IMR-90 (cell line): ENCODE results near the gene KCNH2. TPM values are rescaled to one million over a fixed set of nuclear protein-coding genes. Genes with fewer than 3 reads are reported as not detected.

Experiments used
- ATAC-seq: fragments of 200-7000 bp; cut with Tn5 transposase; 2 replicates; pipeline ENCODE4 v1.9.1; 2020; ENCODE audit warnings: low read depth, mild to moderate bottlenecking, moderate library complexity
- BruUV-seq: library from RNA; stranded (reverse); fragments of 400-500 nt; replicated peaks from 2 replicates; lab custom pipeline; 2021; lab: Mats Ljungman, UMichigan
- CTCF ChIA-PET: fragments of 300-600 bp; formaldehyde crosslinking; extraction: SDS; loops from one replicate; lab custom pipeline; 2021; ENCODE audit warnings: antibody characterized with exemption; lab: Yijun Ruan, JAX
- POLR2A ChIA-PET: fragments of 300-600 bp; sonication (Branson Sonifier 250); formaldehyde crosslinking; loops from one replicate; lab custom pipeline; 2022; ENCODE audit warnings: antibody characterized with exemption; ENCODE audit not compliant: unreplicated experiment; lab: Charles Lee
- DNase-seq: peaks from one replicate; pipeline ENCODE4 v3.0.0; 2013
- H2AFZ ChIP-seq: replicated peaks from 2 replicates; pipeline ENCODE3; 2013; ENCODE audit warnings: low read length, mild to moderate bottlenecking; ENCODE audit not compliant: poor library complexity
- H2AK5ac ChIP-seq: 2 replicates; pipeline ENCODE4 v1.6.1; 2013; ENCODE audit warnings: low read depth, low read length, inconsistent platforms
- H2AK9ac ChIP-seq: replicated peaks from 2 replicates; pipeline ENCODE3; 2013; ENCODE audit warnings: mild to moderate bottlenecking, low read depth, low read length, moderate library complexity; ENCODE audit not compliant: poor library complexity
- H2BK120ac ChIP-seq: 2 replicates; pipeline ENCODE4 v1.6.1; 2013; ENCODE audit warnings: low read depth, low read length, inconsistent platforms
- H2BK15ac ChIP-seq: 3 replicates; pipeline ENCODE4 v1.6.1; 2013; ENCODE audit warnings: low read depth, low read length, inconsistent platforms
- H2BK20ac ChIP-seq: 2 replicates; pipeline ENCODE4 v1.6.1; 2013; ENCODE audit warnings: low read depth, mild to moderate bottlenecking, inconsistent platforms, low read length, moderate library complexity
- H2BK5ac ChIP-seq: 2 replicates; pipeline ENCODE4 v1.6.1; 2013; ENCODE audit warnings: mild to moderate bottlenecking, low read depth, low read length, inconsistent platforms; ENCODE audit not compliant: poor library complexity, severe bottlenecking
- H3K14ac ChIP-seq: replicated peaks from 2 replicates; pipeline ENCODE4 v1.6.1; 2013; ENCODE audit warnings: low read depth, low read length, inconsistent platforms
- H3K18ac ChIP-seq: 2 replicates; pipeline ENCODE4 v1.6.1; 2013; ENCODE audit warnings: low read depth, low read length, control low read depth
- H3K23ac ChIP-seq: 2 replicates; pipeline ENCODE4 v1.6.1; 2013; ENCODE audit warnings: low read depth, low read length, inconsistent platforms
- H3K27ac ChIP-seq: 2 replicates; pipeline ENCODE4 v1.5.1; 2013; ENCODE audit warnings: mild to moderate bottlenecking, control low read depth, low read length; ENCODE audit not compliant: insufficient read depth
- H3K27me3 ChIP-seq: 2 replicates; pipeline ENCODE4 v1.6.1; 2013; ENCODE audit warnings: low read length; ENCODE audit not compliant: control insufficient read depth, insufficient read depth
- H3K36me3 ChIP-seq: 2 replicates; pipeline ENCODE4 v1.6.1; 2013; ENCODE audit warnings: low read length, mixed read lengths; ENCODE audit not compliant: control insufficient read depth, insufficient read depth
- H3K4ac ChIP-seq: 2 replicates; pipeline ENCODE4 v1.6.1; 2013; ENCODE audit warnings: low read depth, low read length, inconsistent platforms
- H3K4me1 ChIP-seq: 2 replicates; pipeline ENCODE4 v1.6.1; 2013; ENCODE audit warnings: low read length, mixed read lengths; ENCODE audit not compliant: control insufficient read depth, insufficient read depth
- H3K4me2 ChIP-seq: 2 replicates; pipeline ENCODE4 v1.6.1; 2013; ENCODE audit warnings: low read depth, mild to moderate bottlenecking, control low read depth, low read length, moderate library complexity
- H3K4me3 ChIP-seq: 2 replicates; pipeline ENCODE4 v1.5.1; 2013; ENCODE audit warnings: low read depth, mild to moderate bottlenecking, control low read depth, low read length, moderate library complexity; ENCODE audit not compliant: insufficient read depth
- H3K56ac ChIP-seq: 2 replicates; pipeline ENCODE4 v1.6.1; 2013; ENCODE audit warnings: low read length, inconsistent platforms; ENCODE audit not compliant: insufficient read depth; ENCODE audit errors: extremely low read depth
- H3K79me1 ChIP-seq, 2 experiments: 2 replicates each; pipeline ENCODE4 v1.6.1; 2013; ENCODE audit warnings: low read length in 2 of 2, inconsistent platforms in 1 of 2, low read depth in 1 of 2
- H3K9ac ChIP-seq: 2 replicates; pipeline ENCODE4 v1.6.1; 2013; ENCODE audit warnings: low read depth, low read length, control low read depth
- H3K9me1 ChIP-seq: 2 replicates; pipeline ENCODE4 v1.6.1; 2013; ENCODE audit warnings: low read length, inconsistent platforms; ENCODE audit not compliant: insufficient read depth
- H3K9me3 ChIP-seq: 2 replicates; pipeline ENCODE4 v1.6.1; 2013; ENCODE audit warnings: low read length; ENCODE audit not compliant: control insufficient read depth, insufficient read depth
- H4K20me1 ChIP-seq: 2 replicates; pipeline ENCODE4 v1.6.1; 2013; ENCODE audit warnings: low read length, inconsistent platforms; ENCODE audit not compliant: insufficient read depth
- H4K5ac ChIP-seq: 2 replicates; pipeline ENCODE4 v1.6.1; 2013; ENCODE audit warnings: mild to moderate bottlenecking, low read depth, low read length, control low read depth
- H4K8ac ChIP-seq, 2 experiments: 2 replicates each; pipeline ENCODE4 v1.6.1; 2013; ENCODE audit warnings: low read depth in 2 of 2, low read length in 2 of 2, control low read depth in 1 of 2, inconsistent platforms in 1 of 2
- H4K91ac ChIP-seq: 2 replicates; pipeline ENCODE4 v1.6.1; 2013; ENCODE audit warnings: low read depth, low read length, inconsistent platforms; ENCODE audit not compliant: insufficient read depth
- BHLHE40 ChIP-seq: fragments of 150-350 bp; IDR thresholded peaks from 2 replicates; pipeline ENCODE4 v1.6.1; 2016; ENCODE audit warnings: mild to moderate bottlenecking, low read depth, low read length
- CEBPB ChIP-seq: IDR thresholded peaks from 2 replicates; pipeline ENCODE4 v1.6.1; 2012; ENCODE audit warnings: low read depth, low read length, improper control_type of control experiment
- CHD1 ChIP-seq: IDR thresholded peaks from 2 replicates; pipeline ENCODE4 v1.6.1; 2012; ENCODE audit warnings: low read depth, low read length, improper control_type of control experiment
- CTCF ChIP-seq: conservative IDR thresholded peaks from 2 replicates; pipeline ENCODE4 v1.5.1; 2012; ENCODE audit warnings: mild to moderate bottlenecking, low read depth, low read length, improper control_type of control experiment
- FOS ChIP-seq: fragments of 150-350 bp; IDR thresholded peaks from 2 replicates; pipeline ENCODE4 v1.6.1; 2016; ENCODE audit warnings: low read depth, low read length
- MAFK ChIP-seq: IDR thresholded peaks from 2 replicates; pipeline ENCODE4 v1.6.1; 2012; ENCODE audit warnings: low read depth, low read length, improper control_type of control experiment
- MAZ ChIP-seq: IDR thresholded peaks from 2 replicates; pipeline ENCODE4 v1.6.1; 2012; ENCODE audit warnings: low read depth, mild to moderate bottlenecking, low read length, improper control_type of control experiment, moderate library complexity, borderline replicate concordance
- MXI1 ChIP-seq: IDR thresholded peaks from 2 replicates; pipeline ENCODE4 v1.6.1; 2012; ENCODE audit warnings: low read depth, mild to moderate bottlenecking, low read length, moderate library complexity, borderline replicate concordance
- NFE2L2 ChIP-seq: fragments of 150-350 bp; IDR thresholded peaks from 2 replicates; pipeline ENCODE4 v1.6.1; 2016; ENCODE audit warnings: low read depth, mild to moderate bottlenecking, low read length
- POLR2A ChIP-seq: IDR thresholded peaks from 2 replicates; pipeline ENCODE4 v1.6.1; 2012; ENCODE audit warnings: mild to moderate bottlenecking, low read depth, low read length
- RAD21 ChIP-seq: IDR thresholded peaks from 2 replicates; pipeline ENCODE4 v1.6.1; 2012; ENCODE audit warnings: low read length, improper control_type of control experiment
- RFX5 ChIP-seq: IDR thresholded peaks from 2 replicates; pipeline ENCODE4 v1.8.0; 2012; ENCODE audit warnings: low read depth, mild to moderate bottlenecking, low read length, moderate library complexity
- SMC3 ChIP-seq: fragments of 150-350 bp; IDR thresholded peaks from 2 replicates; pipeline ENCODE4 v1.6.1; 2016; ENCODE audit warnings: low read depth, mild to moderate bottlenecking, antibody characterized with exemption, low read length, moderate library complexity
- WGBS, 2 experiments: methylation state at CpG; one replicate each; pipeline versions ENCODE4 v1.1.5 to v1.1.7; 2013; ENCODE audit warnings: missing lambda C conversion rate in 2 of 2; ENCODE audit not compliant: insufficient read length in 1 of 2; ENCODE audit errors: extremely low coverage in 2 of 2; 5-methylcytosine and 5-hydroxymethylcytosine counted together
- dilution Hi-C: fragments of 300-500 bp; cut with HindIII; formaldehyde crosslinking; loops from one replicate; pipeline ENCODE4 v1.14.3; 2018; ENCODE audit warnings: low sequenced_read_pairs; ENCODE audit not compliant: unreplicated experiment
- in situ Hi-C: fragments of 300-500 bp; cut with MboI; formaldehyde crosslinking; loops from 3 replicates; pipeline ENCODE4 v1.14.3; 2019; ENCODE audit warnings: low sequenced_read_pairs, inconsistent platforms, mixed read lengths
- intact Hi-C: fragments of 100-400 bp; cut with micrococcal nuclease; formaldehyde crosslinking; loops from 2 replicates; pipeline ENCODE4 v1.10.0; 2022
- polyA plus RNA-seq, 3 experiments: library from polyadenylated mRNA; depleted of rRNA; stranded (reverse); fragments of >200 nt; gene quantifications; 2 replicates each; pipeline ENCODE4 v1.2.3, GENCODE V29; 2012; ENCODE audit warnings: low replicate concordance in 1 of 3
- total RNA-seq: library from RNA; depleted of rRNA; stranded (reverse); fragments of >200 nt; gene quantifications from 2 replicates; pipeline ENCODE4 v1.2.3, GENCODE V29; 2012
- TF ChIP-seq, protein P1 (sequence below): fragments of 150-350 bp; IDR thresholded peaks from 2 replicates; pipeline ENCODE4 v1.6.1; 2017; ENCODE audit warnings: mild to moderate bottlenecking, antibody characterized with exemption, low read length, low read depth
- TF ChIP-seq, protein P2 (sequence below): fragments of 150-350 bp; IDR thresholded peaks from 2 replicates; pipeline ENCODE4 v1.6.1; 2016; ENCODE audit warnings: low read depth, mild to moderate bottlenecking, low read length, moderate library complexity, borderline replicate concordance

KCNH2 gene
- total and polyA plus RNA-seq, 2 of the 4 experiments (the other 2 are of a cell fraction), result 0.90 to 2.1 TPM

- ChIA-PET CTCF (interaction anchor here (0.8 kb wide), 1 partner anchor 15 kb away, joined by 3 read pairs; no protein-coding TSS in a partner anchor), POLR2A (no interaction called here)
- Histone ChIP-seq H3K27me3 (peaks cover 57% of the 10 kb centered on the region), H3K27ac (no peak overlapping the region), H3K4me2 (peak overlapping the region; percentile 14; the same call in 1 of the 2 replicates), H2BK15ac (no peak overlapping the region), H3K18ac (no peak overlapping the region), H3K56ac (no peak overlapping the region), H4K91ac (no peak overlapping the region), H3K14ac (no peak overlapping the region), H3K9me3 (no peaks in the 10 kb centered on the region), H3K79me1 (no peaks in the 10 kb centered on the region), H2AK5ac (no peak overlapping the region), H2AFZ (no peak overlapping the region), H3K36me3 (no peaks in the 10 kb centered on the region), H3K9ac (peak overlapping the region; percentile 6; the same call in 1 of the 2 replicates), H4K5ac (no peak overlapping the region), H4K20me1 (no peaks in the 10 kb centered on the region; the same call in 1 of the 2 replicates), H3K9me1 (no peaks in the 10 kb centered on the region), H3K4ac (no peak overlapping the region), H3K23ac (no peak overlapping the region), H3K4me3 (peak overlapping the region; percentile 11; the same call in 1 of the 2 replicates), H2BK20ac (no peak overlapping the region), H3K4me1 (peaks cover 16% of the 10 kb centered on the region; the same call in 1 of the 2 replicates), H2BK5ac (no peak overlapping the region), H4K8ac (no peak overlapping the region), H2BK120ac (no peak overlapping the region), H2AK9ac (no peak overlapping the region)
- WGBS, 2 experiments, result 12% methylated on average over 22 of the region's 62 CpGs; no CpG with 5 or more reads in 1 of the 2 experiments
- in situ Hi-C loops (loop anchor here (25.0 kb wide), 1 partner anchor 565 kb away; a partner anchor contains a TSS), dilution Hi-C loops (no loop called here), intact Hi-C loops (loop anchor here (2.0 kb wide), 1 partner anchor 79 kb away; no protein-coding TSS in a partner anchor)
- no peak for DNase-seq
- peak; percentile 3 for ATAC-seq
- no TSS peak for BruUV-seq
- no peak for TF ChIP-seq CHD1
- no peak for TF ChIP-seq CEBPB
- no peak for TF ChIP-seq MAFK
- no peak for TF ChIP-seq MXI1
- no peak for TF ChIP-seq CTCF
- TF ChIP-seq BHLHE40, result no peak
- TF ChIP-seq NFE2L2, result no peak
- no peak for TF ChIP-seq FOS
- no peak for TF ChIP-seq RAD21
- TF ChIP-seq SMC3, result no peak
- TF ChIP-seq, protein P1, sequence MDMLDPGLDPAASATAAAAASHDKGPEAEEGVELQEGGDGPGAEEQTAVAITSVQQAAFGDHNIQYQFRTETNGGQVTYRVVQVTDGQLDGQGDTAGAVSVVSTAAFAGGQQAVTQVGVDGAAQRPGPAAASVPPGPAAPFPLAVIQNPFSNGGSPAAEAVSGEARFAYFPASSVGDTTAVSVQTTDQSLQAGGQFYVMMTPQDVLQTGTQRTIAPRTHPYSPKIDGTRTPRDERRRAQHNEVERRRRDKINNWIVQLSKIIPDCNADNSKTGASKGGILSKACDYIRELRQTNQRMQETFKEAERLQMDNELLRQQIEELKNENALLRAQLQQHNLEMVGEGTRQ, result no peak
- TF ChIP-seq RFX5, result no peak
- no peak for TF ChIP-seq POLR2A
- TF ChIP-seq, protein P2, sequence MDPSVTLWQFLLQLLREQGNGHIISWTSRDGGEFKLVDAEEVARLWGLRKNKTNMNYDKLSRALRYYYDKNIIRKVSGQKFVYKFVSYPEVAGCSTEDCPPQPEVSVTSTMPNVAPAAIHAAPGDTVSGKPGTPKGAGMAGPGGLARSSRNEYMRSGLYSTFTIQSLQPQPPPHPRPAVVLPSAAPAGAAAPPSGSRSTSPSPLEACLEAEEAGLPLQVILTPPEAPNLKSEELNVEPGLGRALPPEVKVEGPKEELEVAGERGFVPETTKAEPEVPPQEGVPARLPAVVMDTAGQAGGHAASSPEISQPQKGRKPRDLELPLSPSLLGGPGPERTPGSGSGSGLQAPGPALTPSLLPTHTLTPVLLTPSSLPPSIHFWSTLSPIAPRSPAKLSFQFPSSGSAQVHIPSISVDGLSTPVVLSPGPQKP, result no peak
- no peak for TF ChIP-seq MAZ
Observed at GRCh38 chr7:150977382-150978125, 567 bp downstream of the KCNH2 start.
